ENCODE results near the gene RBFA. TPM values are rescaled to one million over a fixed set of nuclear protein-coding genes. Genes with fewer than 3 reads are reported as not detected.

Gene RBFA
- total and polyA plus RNA-seq, 3 donors from 2014 or later = 25.9 to 57.6 (median 57.0) TPM

DNA sequence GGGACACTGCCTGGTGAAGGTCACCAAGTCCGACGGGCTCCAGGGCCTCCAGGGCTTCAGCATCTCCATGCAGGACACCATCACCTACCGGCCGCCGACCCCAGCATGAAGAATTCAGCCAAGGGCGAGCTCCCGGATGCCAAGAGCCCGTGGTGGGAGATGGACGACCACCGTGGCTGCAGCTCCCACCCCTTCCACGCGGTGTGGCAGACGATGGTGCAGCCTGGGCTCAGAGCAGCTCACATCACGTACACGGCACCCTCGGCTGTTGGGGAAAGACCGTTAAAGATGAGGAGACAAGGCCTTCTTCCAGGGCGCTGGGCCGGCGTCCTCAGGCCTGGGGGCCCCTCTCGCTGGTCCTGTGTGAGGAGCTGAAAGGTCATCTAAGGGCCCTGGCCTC is 43.6 kb downstream of the RBFA start:
- DNase-seq = no peak
- Histone ChIP-seq H3K27me3 (no peaks in the 10 kb centered on the region), H3K36me3 (ENCODE audit: low read depth, missing control alignments) (no peaks in the 10 kb centered on the region), H3K27ac (no peak overlapping the region), H3K4me3 (no peak overlapping the region), H3K4me1 (no peaks in the 10 kb centered on the region), H3K9me3 (no peaks in the 10 kb centered on the region)
- TF ChIP-seq, protein P1, sequence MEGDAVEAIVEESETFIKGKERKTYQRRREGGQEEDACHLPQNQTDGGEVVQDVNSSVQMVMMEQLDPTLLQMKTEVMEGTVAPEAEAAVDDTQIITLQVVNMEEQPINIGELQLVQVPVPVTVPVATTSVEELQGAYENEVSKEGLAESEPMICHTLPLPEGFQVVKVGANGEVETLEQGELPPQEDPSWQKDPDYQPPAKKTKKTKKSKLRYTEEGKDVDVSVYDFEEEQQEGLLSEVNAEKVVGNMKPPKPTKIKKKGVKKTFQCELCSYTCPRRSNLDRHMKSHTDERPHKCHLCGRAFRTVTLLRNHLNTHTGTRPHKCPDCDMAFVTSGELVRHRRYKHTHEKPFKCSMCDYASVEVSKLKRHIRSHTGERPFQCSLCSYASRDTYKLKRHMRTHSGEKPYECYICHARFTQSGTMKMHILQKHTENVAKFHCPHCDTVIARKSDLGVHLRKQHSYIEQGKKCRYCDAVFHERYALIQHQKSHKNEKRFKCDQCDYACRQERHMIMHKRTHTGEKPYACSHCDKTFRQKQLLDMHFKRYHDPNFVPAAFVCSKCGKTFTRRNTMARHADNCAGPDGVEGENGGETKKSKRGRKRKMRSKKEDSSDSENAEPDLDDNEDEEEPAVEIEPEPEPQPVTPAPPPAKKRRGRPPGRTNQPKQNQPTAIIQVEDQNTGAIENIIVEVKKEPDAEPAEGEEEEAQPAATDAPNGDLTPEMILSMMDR (IDR thresholded peaks at IDR 0.05) = no peak
- no peak for TF ChIP-seq POLR2A (IDR thresholded peaks at IDR 0.05)
- intact Hi-C loops (cut with DNase I; ENCODE audit: low total_unique reads) = no loop called here
- 95% methylated on average over 20 of the region's 21 CpGs; no CpG with 5 or more reads in 1 of the 2 donors for WGBS, 2 donors

Other genes starting within 250 kb of the RBFA start
- gene KCNG2, start 236.5 kb upstream of the RBFA start, total RNA-seq = 1 to 10 TPM; 7.2 to 7.6 TPM
- 0.50 TPM for gene KCNG2, start 236.5 kb upstream of the RBFA start, polyA plus RNA-seq (ENCODE audit: insufficient read depth, low read depth, low replicate concordance)
- 100 to 1,000 TPM in 1 of 2 donors, 10 to 100 TPM in 1; 87.0 to 143 TPM for gene SLC66A2, start 82.8 kb upstream of the RBFA start, total RNA-seq
- gene SLC66A2, start 82.8 kb upstream of the RBFA start, polyA plus RNA-seq (ENCODE audit: insufficient read depth, low read depth, low replicate concordance) = 72.5 TPM
- 1 to 10 TPM; 5.0 to 6.6 TPM for gene HSBP1L1, start 69.8 kb upstream of the RBFA start, total RNA-seq
- 6.0 TPM for gene HSBP1L1, start 69.8 kb upstream of the RBFA start, polyA plus RNA-seq (ENCODE audit: insufficient read depth, low read depth, low replicate concordance)
- gene TXNL4A, start 45.9 kb upstream of the RBFA start, total RNA-seq = 10 to 100 TPM; 37.4 to 47.0 TPM
- gene TXNL4A, start 45.9 kb upstream of the RBFA start, polyA plus RNA-seq (ENCODE audit: insufficient read depth, low read depth, low replicate concordance) = 158 TPM
- 10 to 100 TPM; 56.8 to 57.7 TPM for gene ADNP2, start 74.8 kb downstream of the RBFA start, total RNA-seq
- gene ADNP2, start 74.8 kb downstream of the RBFA start, polyA plus RNA-seq (ENCODE audit: insufficient read depth, low read depth, low replicate concordance) = 50.0 TPM
- 1 to 10 TPM; 5.3 to 7.5 TPM for gene PARD6G, start 213.1 kb downstream of the RBFA start, total RNA-seq
- 3.0 TPM for gene PARD6G, start 213.1 kb downstream of the RBFA start, polyA plus RNA-seq (ENCODE audit: insufficient read depth, low read depth, low replicate concordance)